GM10248 (cell line): ENCODE data around the gene MFN2.

Experiments
- CTCF ChIA-PET: fragments of 300-600 bp; sonication (Branson Sonifier 250); formaldehyde crosslinking; extraction: SDS; loops from one replicate; lab custom pipeline; 2021; ENCODE audit warnings: antibody characterized with exemption; lab: Yijun Ruan, JAX
- POLR2A ChIA-PET: fragments of 350-650 bp; sonication (Branson Sonifier 250); formaldehyde crosslinking; extraction: SDS; loops from one replicate; lab custom pipeline; 2020; ENCODE audit warnings: antibody characterized with exemption; lab: Yijun Ruan, JAX
- DNase-seq: peaks from one replicate; pipeline ENCODE4 v3.0.0; 2012; ENCODE audit errors: extremely low spot score
- CTCF ChIP-seq: IDR thresholded peaks from 2 replicates; pipeline ENCODE4 v1.5.1; 2012; ENCODE audit warnings: mild to moderate bottlenecking, low read depth; ENCODE audit errors: extremely low read depth, missing control alignments, control extremely low read depth

MFN2 gene

GRCh38 chr1:11946647-11947046 lies 33.6 kb upstream of the MFN2 start:
- CTCF ChIA-PET: interaction anchor here (1.1 to 1.6 kb wide), 3 partner anchors 12 to 133 kb away, joined by 3 to 4 read pairs (median 3); no protein-coding TSS in a partner anchor
- POLR2A ChIA-PET: interaction anchor here (0.6 kb wide), 2 partner anchors 19 to 72 kb away, joined by 3 to 6 read pairs; no protein-coding TSS in a partner anchor
- no peak for DNase-seq
- no peak for TF ChIP-seq CTCF

GRCh38 chr1:11948822-11949458 lies 31.3 kb upstream of the MFN2 start:
- no peak for DNase-seq
- CTCF ChIA-PET: interaction anchor here (1.5 kb wide), 1 partner anchor 10 kb away, joined by 5 read pairs; no protein-coding TSS in a partner anchor
- POLR2A ChIA-PET: no interaction called here

GRCh38 chr1:11951901-11952300 lies 28.3 kb upstream of the MFN2 start:
- ChIA-PET CTCF (interaction anchor here (1.0 kb wide), 1 partner anchor 14 kb away, joined by 3 read pairs; no protein-coding TSS in a partner anchor), POLR2A (no interaction called here)
- no peak for TF ChIP-seq CTCF
- DNase-seq: no peak

More at GRCh38 chr1:11948822-11949458, 31.3 kb upstream of the MFN2 start:
- TF ChIP-seq CTCF: no peak

- ChIA-PET POLR2A (interaction anchor here (1.3 kb wide), 1 partner anchor 43 kb away, joined by 7 read pairs; no protein-coding TSS in a partner anchor), CTCF (interaction anchor here (1.0 kb wide), 1 partner anchor 13 kb away, joined by 3 read pairs; no protein-coding TSS in a partner anchor)
- DNase-seq: no peak
- no peak for TF ChIP-seq CTCF
Measured at GRCh38 chr1:11952455-11953109, 27.7 kb upstream of the MFN2 start.

- DNase-seq: no peak
- no peak for TF ChIP-seq CTCF
- ChIA-PET CTCF (interaction anchor here (1.1 kb wide), 2 partner anchors 12 to 18 kb away, joined by 3 read pairs; no protein-coding TSS in a partner anchor), POLR2A (no interaction called here)
Measured at GRCh38 chr1:11955221-11955620, 25.0 kb upstream of the MFN2 start.

GRCh38 chr1:11957398-11957797 lies 22.8 kb upstream of the MFN2 start:
- DNase-seq: no peak
- POLR2A ChIA-PET: no interaction called here
- no peak for TF ChIP-seq CTCF
- CTCF ChIA-PET: interaction anchor here (0.9 kb wide), 1 partner anchor 9 kb away, joined by 3 read pairs; no protein-coding TSS in a partner anchor
